K562 (cell line): ENCODE results near the gene PRDM2. TPM values are rescaled to one million over a fixed set of nuclear protein-coding genes. Genes with fewer than 3 reads are reported as not detected.
A peak's percentile ranks its signal among the peaks of the same experiment; 100 is the strongest.

Experiments
- ATAC-seq: fragments of 200-7000 bp; cut with Tn5 transposase; 3 replicates; pipeline ENCODE4 v1.9.1; 2020; ENCODE audit warnings: moderate library complexity
- BruUV-seq: library from RNA; stranded (reverse); fragments of 400-500 nt; replicated peaks from 2 replicates; lab custom pipeline; 2021; lab: Mats Ljungman, UMichigan
- CTCF ChIA-PET: fragments of 300-600 bp; formaldehyde crosslinking; extraction: SDS; loops from one replicate; lab custom pipeline; 2021; ENCODE audit warnings: low intra/inter-chr PET ratio; lab: Yijun Ruan, JAX
- POLR2A ChIA-PET: fragments of 300-600, 350-650 bp; sonication (Branson Sonifier 250); formaldehyde crosslinking; extraction: SDS; loops from one replicate; lab custom pipeline; 2021; ENCODE audit warnings: antibody characterized with exemption, inconsistent platforms; lab: Yijun Ruan, JAX
- DNase-seq, 4 experiments: peaks; one replicate each; pipeline versions ENCODE4 v3.0.0 to v3.0.0-alpha.2; 2011 to 2018; ENCODE audit warnings: low spot score in 3 of 4, mixed read lengths in 3 of 4; ENCODE audit errors: extremely low read depth in 1 of 4
- FAIRE-seq: peaks from 2 replicates; lab custom pipeline; 2011; peaks lifted over from hg19 to GRCh38; lab: Jason Lieb, UNC
- H2AFZ ChIP-seq: 2 replicates; pipeline ENCODE4 v1.6.0; 2011; ENCODE audit warnings: low read depth, low read length, control low read depth, inconsistent platforms
- H3K27ac ChIP-seq: fragments of 200-600 bp; 3 replicates; pipeline ENCODE4 v1.8.0; 2011; ENCODE audit warnings: low read depth, mild to moderate bottlenecking, control low read depth, inconsistent platforms, low read length, moderate library complexity, mixed read lengths; ENCODE audit errors: extremely low read depth
- H3K27me3 ChIP-seq, 2 experiments: fragments of 300-600 bp in 1 of 2; 2 replicates in 1 of 2; 3 replicates in 1 of 2; pipeline versions ENCODE4 v1.6.0 to v1.8.0; 2011; ENCODE audit warnings: inconsistent platforms in 2 of 2, low read length in 2 of 2, mild to moderate bottlenecking in 1 of 2, mixed read lengths in 1 of 2, moderate library complexity in 1 of 2; ENCODE audit not compliant: control insufficient read depth in 2 of 2, insufficient read depth in 2 of 2
- H3K36me3 ChIP-seq: fragments of 300-600 bp; 3 replicates; pipeline ENCODE4 v1.8.0; 2011; ENCODE audit warnings: mild to moderate bottlenecking, low read length, inconsistent platforms; ENCODE audit not compliant: control insufficient read depth, insufficient read depth
- H3K4me1 ChIP-seq, 2 experiments: fragments of 200-600 bp in 1 of 2; replicated peaks in 1 of 2; 2 replicates in 1 of 2; 3 replicates in 1 of 2; pipeline versions ENCODE4 v1.5.1 to v1.8.0; 2011; ENCODE audit warnings: inconsistent platforms in 2 of 2, low read length in 2 of 2, mild to moderate bottlenecking in 1 of 2, mixed read lengths in 1 of 2, moderate library complexity in 1 of 2; ENCODE audit not compliant: control insufficient read depth in 2 of 2, insufficient read depth in 2 of 2
- H3K4me2 ChIP-seq: 2 replicates; pipeline ENCODE4 v1.6.1; 2011; ENCODE audit warnings: low read length, control low read depth, inconsistent platforms, mixed read lengths; ENCODE audit not compliant: insufficient read depth
- H3K4me3 ChIP-seq: fragments of 200-600 bp; sonication (generic), shearing (Covaris generic); 2 replicates; pipeline ENCODE4 v1.5.1; 2016; ENCODE audit warnings: control low read depth, inconsistent platforms
- H3K79me2 ChIP-seq: fragments of 200-600 bp; 3 replicates; pipeline ENCODE4 v1.8.0; 2011; ENCODE audit warnings: low read length, inconsistent platforms; ENCODE audit not compliant: control insufficient read depth, insufficient read depth
- H3K9ac ChIP-seq, 2 experiments: 2 replicates each; pipeline versions ENCODE4 v1.6.0 to v1.6.1; 2011; ENCODE audit warnings: low read depth in 2 of 2, low read length in 2 of 2, control low read depth in 1 of 2, inconsistent platforms in 1 of 2, mild to moderate bottlenecking in 1 of 2, mixed read lengths in 1 of 2; ENCODE audit not compliant: insufficient read depth in 1 of 2
- H3K9me1 ChIP-seq: one replicate; pipeline ENCODE4 v1.6.0; 2011; ENCODE audit warnings: inconsistent platforms, mild to moderate bottlenecking, low read length, moderate library complexity; ENCODE audit not compliant: control insufficient read depth, insufficient read depth
- H3K9me3 ChIP-seq: replicated peaks from 2 replicates; pipeline ENCODE4 v1.5.1; 2011; ENCODE audit warnings: low read depth, low read length, inconsistent platforms; ENCODE audit not compliant: control insufficient read depth, insufficient read depth
- H4K20me1 ChIP-seq: replicated peaks from 2 replicates; pipeline ENCODE4 v1.6.1; 2011; ENCODE audit warnings: low read length, inconsistent platforms, mixed read lengths; ENCODE audit not compliant: control insufficient read depth, insufficient read depth
- BMI1 ChIP-seq: fragments of 150-350 bp; IDR thresholded peaks from 2 replicates; pipeline ENCODE4 v1.6.1; 2014; ENCODE audit warnings: low read length
- CBX8 ChIP-seq: fragments of 200-600 bp; sonication (generic); IDR thresholded peaks from 2 replicates; pipeline ENCODE4 v1.6.1; 2012; ENCODE audit warnings: borderline replicate concordance, mixed run types, low read depth, mild to moderate bottlenecking, moderate library complexity, mixed read lengths, low read length, control low read depth, inconsistent platforms; ENCODE audit not compliant: poor library complexity, severe bottlenecking; ENCODE audit errors: extremely low read depth
- ESRRB ChIP-seq: fragments of 250-450 bp; sonication (Bioruptor Pico); IDR thresholded peaks from 2 replicates; pipeline ENCODE4 v1.5.0; 2020; ENCODE audit warnings: mild to moderate bottlenecking, moderate library complexity, borderline replicate concordance
- ETV1 ChIP-seq: fragments of 450-650 bp; conservative IDR thresholded peaks from 2 replicates; pipeline ENCODE4 v1.6.1; 2016; ENCODE audit warnings: missing genetic modification characterization, control low read depth, low read depth, missing compliant biosample characterization
- GABPA ChIP-seq: fragments of 200-800 bp; sonication (Bioruptor generic); conservative IDR thresholded peaks from 2 replicates; pipeline ENCODE4 v1.6.1; 2016; ENCODE audit warnings: low read depth, missing genetic modification characterization, missing compliant biosample characterization
- XRCC4 ChIP-seq: IDR thresholded peaks from one replicate; pipeline ENCODE4 v1.6.1; 2011; ENCODE audit not compliant: insufficient read depth, insufficient read length; ENCODE audit errors: extremely low read depth
- ZBTB2 ChIP-seq: fragments of 450-650 bp; IDR thresholded peaks from 2 replicates; pipeline ENCODE4 v1.6.1; 2016; ENCODE audit warnings: antibody characterized with exemption
- ZKSCAN8 ChIP-seq: fragments of 200-800 bp; sonication (Bioruptor generic); IDR thresholded peaks from 2 replicates; pipeline ENCODE4 v1.6.1; 2016; ENCODE audit warnings: missing genetic modification characterization, missing compliant biosample characterization
- ZNF134 ChIP-seq: fragments of 250-450 bp; sonication (Bioruptor Pico); conservative IDR thresholded peaks from 2 replicates; pipeline ENCODE4 v1.4.0; 2020
- WGBS: fragments of 100-300 bp; shearing (Covaris generic); methylation state at CpG from one replicate; pipeline ENCODE4 v1.1.6; 2016; ENCODE audit warnings: low coverage, mixed read lengths; ENCODE audit not compliant: insufficient coverage; ENCODE audit errors: missing lambda C conversion rate; 5-methylcytosine and 5-hydroxymethylcytosine counted together
- in situ Hi-C: fragments of 300-500 bp; cut with MboI; formaldehyde crosslinking; loops from 4 replicates; pipeline ENCODE4 v1.15.0; 2018; ENCODE audit warnings: inconsistent platforms, mixed read lengths
- intact Hi-C: fragments of 100-400 bp; cut with micrococcal nuclease; formaldehyde crosslinking; loops from 2 replicates; pipeline ENCODE4 v1.14.2; 2022
- polyA plus RNA-seq, 8 experiments: library from polyadenylated mRNA; depleted of rRNA in 4 of 8; stranded (reverse) in 5 of 8; unstranded in 3 of 8; fragments of >200 nt; fragmentation: Nextera tagmentation in 2 of 8; fragmentation: Illumina TruSeq in 1 of 8; extraction: Ambion mirVana in 2 of 8; extraction: Trizol in 1 of 8; gene quantifications; 2 replicates each; pipeline versions ENCODE4 v1.2.1 to v1.2.3, GENCODE V29; 2011 to 2014; ENCODE audit warnings: inconsistent platforms in 1 of 8, missing spikeins in 1 of 8
- total RNA-seq, 7 experiments: library from RNA; depleted of rRNA in 6 of 7; stranded (reverse); fragments of >200 nt in 6 of 7; fragmentation: Illumina TruSeq in 2 of 7; extraction: Trizol in 2 of 7; gene quantifications; 2 replicates each; pipeline versions ENCODE4 v1.2.1 to v1.2.3, GENCODE V29; 2011 to 2021; ENCODE audit warnings: low replicate concordance in 1 of 7
- TF ChIP-seq, protein P1 (sequence below): sonication (generic); formaldehyde crosslinking; IDR thresholded peaks from 2 replicates; pipeline ENCODE4 v1.5.0; 2020; ENCODE audit warnings: missing genetic modification reagents

Gene PRDM2
- total and polyA plus RNA-seq, 9 of the 15 experiments (the other 6 are each of a cell fraction or from before 2014, with no cell fraction given): 5.4 to 27.6 (median 12.5) TPM

DNA sequence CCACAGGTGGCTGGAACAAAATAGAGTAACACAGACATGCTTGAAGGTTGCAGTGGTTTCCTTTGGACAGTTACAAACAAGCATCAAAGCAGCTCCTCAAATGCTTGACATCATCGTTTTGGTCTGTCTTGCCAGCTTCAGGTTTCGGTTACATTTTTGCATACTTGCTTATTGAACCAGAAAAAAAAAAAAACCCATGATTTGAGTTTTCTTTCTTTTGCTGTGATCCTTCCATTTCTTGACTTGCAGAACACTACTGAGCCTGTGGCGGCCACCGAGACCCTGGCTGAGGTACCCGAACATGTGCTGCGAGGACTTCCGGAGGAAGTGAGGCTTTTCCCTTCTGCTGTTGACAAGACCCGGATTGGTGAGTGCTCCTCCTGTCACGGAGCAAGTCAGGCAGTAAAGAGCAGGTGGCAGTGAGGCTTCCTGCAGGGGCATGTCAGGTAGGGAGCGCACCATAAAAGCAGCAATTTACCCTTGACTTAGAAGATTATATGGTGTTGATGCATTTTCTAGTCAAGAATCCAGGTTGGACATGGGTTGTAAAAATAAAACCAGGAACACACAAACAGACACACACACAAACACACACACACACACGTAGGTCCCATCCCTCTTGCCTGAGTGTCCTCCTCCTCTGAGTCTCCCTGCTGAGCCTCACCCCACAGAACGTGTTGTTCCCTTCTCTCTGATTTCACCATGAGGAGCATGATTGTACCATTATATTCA, 30.9 kb downstream of the PRDM2 start (continued):
- TF ChIP-seq, protein P1, sequence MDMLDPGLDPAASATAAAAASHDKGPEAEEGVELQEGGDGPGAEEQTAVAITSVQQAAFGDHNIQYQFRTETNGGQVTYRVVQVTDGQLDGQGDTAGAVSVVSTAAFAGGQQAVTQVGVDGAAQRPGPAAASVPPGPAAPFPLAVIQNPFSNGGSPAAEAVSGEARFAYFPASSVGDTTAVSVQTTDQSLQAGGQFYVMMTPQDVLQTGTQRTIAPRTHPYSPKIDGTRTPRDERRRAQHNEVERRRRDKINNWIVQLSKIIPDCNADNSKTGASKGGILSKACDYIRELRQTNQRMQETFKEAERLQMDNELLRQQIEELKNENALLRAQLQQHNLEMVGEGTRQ (CRISPR knock-in tag): 0 out of 2 replicates have a peak, but pooled peaks have one; percentile 6
- TF ChIP-seq ZBTB2 (no peak), ETV1 (tag) (0 out of 2 replicates have a peak, but pooled peaks have one; percentile 16), ZNF134 (CRISPR knock-in tag) (no peak), GABPA (peak; percentile 73), ESRRB (CRISPR knock-in tag) (no peak)
- TF ChIP-seq, all 486 proteins: peak for 8

GRCh38 chr1:13731897-13732296, 31.9 kb downstream of the PRDM2 start:
- Histone ChIP-seq H3K9me3 (no peaks in the 10 kb centered on the region), H3K4me3 (no peak overlapping the region), H2AFZ (no peak overlapping the region), H3K9me1 (no peaks in the 10 kb centered on the region), H3K9ac (no peak overlapping the region), H3K79me2 (no peaks in the 10 kb centered on the region), H3K4me2 (no peak overlapping the region), H4K20me1 (no peaks in the 10 kb centered on the region), H3K27me3 (peaks cover 10 to 16% of the 10 kb centered on the region in 2 experiments), H3K4me1 (no peaks in the 10 kb centered on the region), H3K36me3 (no peaks in the 10 kb centered on the region), H3K27ac (no peak overlapping the region)
- no peak for DNase-seq
- TF ChIP-seq XRCC4 (no peak), CBX8 (peak; percentile 34), BMI1 (peak; percentile 6; the same call in 1 of the 2 replicates), ZKSCAN8 (no peak)
- in situ Hi-C loops: no loop called here
- FAIRE-seq: no peak
- ChIA-PET CTCF (no interaction called here), POLR2A (no interaction called here)
- ATAC-seq: no peak
- BruUV-seq: no TSS peak
- 19% methylated on average over 5 of the region's 5 CpGs for WGBS
- intact Hi-C loops: no loop called here
